Stimulated activated effector memory CD8-positive, alpha-beta T cell treated with anti-CD3 and anti-CD28 coated beads, Interleukin-12 subunit alpha, Interleukin-12 subunit beta, amount 100 ng/mL, for 72 hours (primary cell): ENCODE data around the gene CCDC80.

ENCODE experiments used
- ATAC-seq: fragments of 150-1000 bp; cut with Tn5 transposase; 2 replicates; pipeline ENCODE4 v1.10.0; 2021
- DNase-seq, 2 donors: peaks; one replicate each; pipeline ENCODE4 v3.0.0; 2021 to 2022; ENCODE audit warnings: low spot score in 2 of 2
- H3K27ac Mint-ChIP-seq: one replicate; pipeline ENCODE4 v1.8.0; 2022; ENCODE audit warnings: mild to moderate bottlenecking, mixed read lengths
- H3K36me3 Mint-ChIP-seq: one replicate; pipeline ENCODE4 v1.8.0; 2022; ENCODE audit warnings: mild to moderate bottlenecking, mixed read lengths
- H3K4me1 Mint-ChIP-seq: one replicate; pipeline ENCODE4 v1.8.0; 2022; ENCODE audit warnings: mixed read lengths
- H3K4me3 Mint-ChIP-seq: one replicate; pipeline ENCODE4 v1.8.0; 2022; ENCODE audit warnings: mild to moderate bottlenecking, mixed read lengths
- H3K9me3 Mint-ChIP-seq: one replicate; pipeline ENCODE4 v1.8.0; 2022; ENCODE audit warnings: mixed read lengths

CCDC80 gene, protein sequence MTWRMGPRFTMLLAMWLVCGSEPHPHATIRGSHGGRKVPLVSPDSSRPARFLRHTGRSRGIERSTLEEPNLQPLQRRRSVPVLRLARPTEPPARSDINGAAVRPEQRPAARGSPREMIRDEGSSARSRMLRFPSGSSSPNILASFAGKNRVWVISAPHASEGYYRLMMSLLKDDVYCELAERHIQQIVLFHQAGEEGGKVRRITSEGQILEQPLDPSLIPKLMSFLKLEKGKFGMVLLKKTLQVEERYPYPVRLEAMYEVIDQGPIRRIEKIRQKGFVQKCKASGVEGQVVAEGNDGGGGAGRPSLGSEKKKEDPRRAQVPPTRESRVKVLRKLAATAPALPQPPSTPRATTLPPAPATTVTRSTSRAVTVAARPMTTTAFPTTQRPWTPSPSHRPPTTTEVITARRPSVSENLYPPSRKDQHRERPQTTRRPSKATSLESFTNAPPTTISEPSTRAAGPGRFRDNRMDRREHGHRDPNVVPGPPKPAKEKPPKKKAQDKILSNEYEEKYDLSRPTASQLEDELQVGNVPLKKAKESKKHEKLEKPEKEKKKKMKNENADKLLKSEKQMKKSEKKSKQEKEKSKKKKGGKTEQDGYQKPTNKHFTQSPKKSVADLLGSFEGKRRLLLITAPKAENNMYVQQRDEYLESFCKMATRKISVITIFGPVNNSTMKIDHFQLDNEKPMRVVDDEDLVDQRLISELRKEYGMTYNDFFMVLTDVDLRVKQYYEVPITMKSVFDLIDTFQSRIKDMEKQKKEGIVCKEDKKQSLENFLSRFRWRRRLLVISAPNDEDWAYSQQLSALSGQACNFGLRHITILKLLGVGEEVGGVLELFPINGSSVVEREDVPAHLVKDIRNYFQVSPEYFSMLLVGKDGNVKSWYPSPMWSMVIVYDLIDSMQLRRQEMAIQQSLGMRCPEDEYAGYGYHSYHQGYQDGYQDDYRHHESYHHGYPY

DNA sequence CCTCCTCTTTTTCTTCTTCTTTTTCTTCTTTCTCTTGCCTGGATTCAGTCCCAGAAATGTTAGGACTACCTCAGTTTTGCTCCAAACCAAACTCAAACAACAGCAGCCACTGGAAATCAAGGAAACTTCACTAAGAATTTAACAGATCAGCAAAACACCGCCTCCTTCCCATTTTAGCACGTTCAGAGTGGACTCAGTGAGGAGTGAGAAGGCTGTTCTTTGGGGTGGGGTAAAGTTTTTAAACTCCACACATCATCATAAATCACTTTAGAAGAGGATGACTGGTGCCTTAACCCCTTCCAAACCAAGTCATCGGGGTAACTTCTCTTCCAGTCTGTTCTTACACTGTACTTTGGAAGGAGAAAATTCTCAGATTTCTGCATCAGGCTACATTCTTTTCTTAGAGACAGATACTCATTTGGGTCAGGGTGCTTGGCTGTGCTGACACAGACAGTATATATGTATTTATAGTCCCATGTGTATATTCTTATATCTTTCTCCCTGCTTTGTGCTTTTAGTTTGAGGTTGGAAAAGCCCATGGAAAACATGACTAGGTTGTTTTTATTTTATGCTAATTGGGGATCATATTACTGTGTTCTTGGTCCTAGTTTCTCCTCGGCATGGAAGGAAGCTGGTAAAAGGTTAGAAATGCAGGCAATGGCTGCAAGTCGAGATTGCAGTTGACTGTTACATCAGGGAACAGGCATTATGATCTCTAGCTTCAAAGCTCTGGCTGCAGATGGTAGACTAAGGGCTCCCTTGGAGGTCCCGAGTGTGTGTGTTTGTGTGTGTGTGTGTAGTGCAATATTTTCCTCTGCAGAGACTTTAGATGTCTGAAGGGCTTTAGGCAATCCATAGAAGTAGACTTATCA, at the start of gene CCDC80:
CCDC80 (minus strand) TSS at position 214 of the 872 bp plus-strand sequence. CDS start 1,238 bp downstream, outside the sequence.
- Mint-ChIP-seq H3K4me1 (peaks cover 22% of the 10 kb centered on the region), H3K36me3 (no peaks in the 10 kb centered on the region), H3K4me3 (no peak within 1 kb of the TSS), H3K27ac (no peak within 1 kb of the TSS), H3K9me3 (no peaks in the 10 kb centered on the region)
- ATAC-seq (no peak), DNase-seq (no peak)

DNA sequence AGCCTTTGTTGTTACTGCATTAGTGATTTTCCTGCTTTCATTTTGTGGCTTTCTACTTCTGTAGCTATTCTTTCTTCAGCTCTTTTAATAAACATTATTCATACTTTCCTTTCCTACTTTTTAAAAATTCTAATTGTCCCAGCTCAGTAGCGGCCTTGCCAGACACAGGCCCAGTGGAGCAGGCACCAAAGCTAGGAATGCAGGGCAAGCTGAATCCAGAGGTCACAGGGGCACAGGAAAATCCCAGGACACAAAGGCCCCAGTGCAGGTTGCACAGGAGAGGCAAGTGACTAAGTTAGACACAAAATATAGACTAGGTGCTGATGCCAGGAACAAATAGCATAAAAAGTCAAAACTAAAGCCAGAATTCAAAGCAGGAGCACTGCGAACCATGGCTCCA, 49.0 kb upstream of the CCDC80 start:
- DNase-seq (no peak), ATAC-seq (no peak)
- Mint-ChIP-seq H3K9me3 (no peaks in the 10 kb centered on the region), H3K36me3 (no peaks in the 10 kb centered on the region), H3K4me3 (no peak overlapping the region), H3K4me1 (no peaks in the 10 kb centered on the region), H3K27ac (no peak overlapping the region)

DNA sequence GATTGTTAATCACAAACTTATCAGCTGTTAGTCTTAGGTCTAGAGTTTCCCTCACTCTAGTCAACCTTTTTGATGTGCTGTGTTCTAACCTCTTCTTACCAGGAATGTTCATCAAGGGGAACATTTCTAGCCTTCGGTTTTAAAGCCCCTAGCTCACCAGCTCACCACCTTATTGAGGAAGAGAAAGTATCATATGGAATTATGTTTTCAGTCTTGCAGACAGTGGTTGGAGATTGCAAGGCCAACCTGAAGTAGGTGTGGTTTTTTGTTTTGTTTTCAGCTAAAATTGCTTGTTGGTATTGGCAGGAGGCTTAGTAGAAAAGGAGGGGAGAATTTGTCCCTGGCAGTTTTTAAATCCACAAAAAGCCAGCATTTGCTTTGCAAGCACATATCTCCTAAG, 48.4 kb upstream of the CCDC80 start:
- DNase-seq, result no peak
- Mint-ChIP-seq H3K9me3 (no peaks in the 10 kb centered on the region), H3K36me3 (no peaks in the 10 kb centered on the region), H3K4me3 (no peak overlapping the region), H3K27ac (no peak overlapping the region), H3K4me1 (no peaks in the 10 kb centered on the region)
- no peak for ATAC-seq

DNA sequence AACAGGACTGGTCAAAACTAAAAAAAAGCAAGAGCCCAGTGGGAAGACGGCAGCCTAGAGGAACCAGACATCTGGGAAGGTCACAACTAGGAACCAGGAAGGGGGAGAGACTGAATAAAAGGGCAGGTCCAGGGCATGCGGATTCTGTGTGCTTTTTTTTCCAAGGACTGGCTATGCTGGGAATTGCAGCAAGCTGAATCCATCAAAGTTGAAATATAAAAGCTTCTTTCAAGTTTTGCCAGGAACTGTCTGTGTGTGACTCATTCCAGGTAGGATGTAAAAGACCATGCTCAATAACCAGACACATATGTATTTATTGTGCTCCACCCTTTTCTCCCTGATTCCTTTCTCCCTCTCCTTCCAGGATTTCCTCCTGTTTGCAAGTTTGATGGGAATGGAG, 47.9 kb upstream of the CCDC80 start:
- H3K9me3 Mint-ChIP-seq, result no peaks in the 10 kb centered on the region
- ATAC-seq, result no peak
- no peaks in the 10 kb centered on the region for H3K36me3 Mint-ChIP-seq
- H3K4me3 Mint-ChIP-seq, result no peak overlapping the region
- no peaks in the 10 kb centered on the region for H3K4me1 Mint-ChIP-seq
- no peak for DNase-seq
- H3K27ac Mint-ChIP-seq, result no peak overlapping the region

DNA sequence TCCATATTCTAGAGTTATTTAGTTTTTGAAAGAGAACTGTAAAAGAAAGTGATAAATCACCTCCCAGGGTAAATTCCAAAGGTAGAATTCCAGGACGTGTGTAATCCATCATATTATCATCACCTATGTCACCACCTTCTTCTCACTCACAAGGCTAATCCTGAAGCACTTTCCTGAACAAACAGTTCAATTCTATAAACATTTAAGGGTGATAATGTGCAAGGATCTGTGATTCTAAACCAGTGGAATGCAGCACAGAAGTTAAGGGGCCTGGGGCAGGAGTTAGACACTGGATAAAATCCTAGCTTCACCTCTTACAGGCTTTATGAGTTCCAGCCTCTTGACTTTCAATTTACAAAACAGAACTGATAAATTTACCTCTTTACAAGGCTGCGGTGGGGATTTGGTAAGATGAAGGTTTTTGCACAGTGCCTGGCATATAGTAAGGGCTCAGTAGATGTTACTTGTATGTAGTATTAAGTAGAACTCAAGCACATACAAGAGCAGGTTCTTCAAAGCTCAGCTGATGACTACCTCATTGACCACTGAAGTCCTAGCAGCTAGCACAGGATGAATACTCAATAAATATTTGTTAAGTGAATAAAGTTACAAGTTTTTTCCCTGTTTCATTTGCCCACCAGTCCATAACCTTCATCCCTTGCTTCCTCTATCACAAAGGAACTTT, 47.3 kb upstream of the CCDC80 start:
- Mint-ChIP-seq H3K9me3 (no peaks in the 10 kb centered on the region), H3K27ac (no peak overlapping the region), H3K4me1 (no peaks in the 10 kb centered on the region), H3K36me3 (no peaks in the 10 kb centered on the region), H3K4me3 (no peak overlapping the region)
- DNase-seq (no peak), ATAC-seq (no peak)

DNA sequence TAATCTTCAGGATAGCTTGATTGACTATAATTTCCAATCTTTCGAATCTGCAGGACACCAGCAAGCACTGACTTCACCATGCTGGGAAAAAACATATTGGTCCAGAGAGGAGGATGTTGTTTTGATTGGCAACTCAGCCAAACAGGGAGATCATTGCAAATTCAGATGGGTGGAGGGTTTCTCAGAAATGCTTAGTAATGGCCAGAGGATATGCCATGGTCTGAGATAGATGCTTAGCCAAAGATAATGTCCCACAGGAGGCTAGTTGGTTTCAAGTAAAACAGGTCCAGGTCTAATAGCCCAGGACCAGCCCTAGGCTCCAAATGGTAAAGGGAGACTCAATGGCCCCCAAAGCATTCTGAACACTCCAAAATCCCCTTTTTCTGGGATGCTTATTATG, 46.7 kb upstream of the CCDC80 start:
- no peaks in the 10 kb centered on the region for H3K36me3 Mint-ChIP-seq
- DNase-seq (no peak), ATAC-seq (no peak)
- H3K4me3 Mint-ChIP-seq, result no peak overlapping the region
- H3K27ac Mint-ChIP-seq, result no peak overlapping the region
- H3K9me3 Mint-ChIP-seq, result no peaks in the 10 kb centered on the region
- no peaks in the 10 kb centered on the region for H3K4me1 Mint-ChIP-seq

DNA sequence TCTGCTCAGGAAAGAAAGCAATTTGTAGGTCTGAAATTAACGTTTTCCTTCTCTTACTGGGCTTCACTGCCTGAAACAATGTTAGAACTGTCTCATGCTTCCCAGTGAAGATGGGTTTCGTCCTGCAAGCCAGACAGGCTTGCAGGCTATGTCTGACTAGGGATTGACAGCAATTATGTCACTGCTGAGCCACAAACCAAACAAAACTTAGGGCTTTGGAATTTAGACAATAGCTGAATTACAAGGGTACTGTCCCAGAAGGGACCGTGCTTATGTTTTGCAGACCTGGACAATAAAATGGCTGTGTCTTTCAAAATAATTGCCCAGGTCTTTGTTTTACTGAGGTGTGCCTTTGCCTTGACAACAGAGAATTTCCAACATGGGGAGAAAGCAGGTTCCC, 46.3 kb upstream of the CCDC80 start:
- no peak for DNase-seq
- no peak for ATAC-seq
- H3K9me3 Mint-ChIP-seq, result no peaks in the 10 kb centered on the region
- no peaks in the 10 kb centered on the region for H3K36me3 Mint-ChIP-seq
- H3K4me3 Mint-ChIP-seq, result no peak overlapping the region
- no peak overlapping the region for H3K27ac Mint-ChIP-seq
- no peaks in the 10 kb centered on the region for H3K4me1 Mint-ChIP-seq

DNA sequence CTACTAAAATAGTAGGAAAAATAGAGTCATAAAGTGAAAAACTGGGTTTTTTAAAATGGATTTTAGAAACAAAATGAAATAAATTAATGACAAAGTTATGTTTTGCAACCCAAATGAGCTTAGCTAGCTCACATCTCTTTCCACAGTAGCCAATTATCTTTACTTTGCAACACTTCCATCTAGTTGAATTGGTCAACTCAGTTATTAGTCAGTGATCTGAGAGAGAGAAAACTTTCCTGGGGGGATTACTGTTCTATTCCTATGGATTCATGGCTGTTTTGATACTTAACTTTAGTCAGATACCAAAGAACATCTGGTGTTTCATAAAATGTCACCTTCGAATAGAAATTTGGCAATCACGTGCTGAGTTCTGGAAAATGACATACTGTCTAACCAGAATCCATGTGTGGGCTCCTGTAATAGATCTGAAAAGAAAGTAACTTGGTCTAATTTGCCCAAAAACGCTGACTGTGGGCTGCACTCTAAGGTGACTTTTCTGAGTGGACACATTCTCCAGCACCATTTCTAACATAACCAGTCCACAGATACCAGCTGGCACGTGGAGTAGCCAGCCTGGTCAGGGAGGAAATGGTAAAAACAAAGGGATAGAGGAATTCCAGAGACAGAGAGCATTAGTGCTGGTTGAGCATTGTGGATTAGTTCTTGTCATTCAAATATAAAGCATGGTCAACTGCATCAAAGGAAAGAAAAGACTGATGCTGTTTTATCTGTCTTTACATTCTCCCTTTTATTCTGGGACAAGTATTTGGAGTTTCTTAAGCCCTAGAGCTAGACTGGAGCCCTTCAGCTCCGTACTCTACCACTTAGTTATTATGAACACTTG, 45.2 kb upstream of the CCDC80 start:
- no peak for ATAC-seq
- DNase-seq, result no peak
- no peak overlapping the region for H3K27ac Mint-ChIP-seq

DNA sequence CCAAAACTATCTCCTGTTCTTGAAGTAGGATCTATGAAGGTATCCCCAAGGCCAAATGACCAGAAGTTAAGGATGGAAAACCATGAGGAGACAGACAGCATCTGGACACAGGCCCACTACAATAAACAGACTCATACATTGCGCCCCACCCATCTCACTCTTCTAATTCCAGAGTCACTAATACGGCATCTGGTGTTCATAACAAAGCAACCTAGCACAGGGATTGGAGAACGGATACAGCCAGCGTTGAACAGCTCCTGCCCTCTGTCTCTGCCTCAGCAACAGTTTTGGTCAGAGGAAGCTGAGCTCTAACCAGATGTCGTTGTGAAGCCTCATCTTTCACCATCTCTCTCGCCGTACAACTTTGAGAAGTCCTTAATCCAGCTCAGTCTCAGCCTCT, 44.5 kb upstream of the CCDC80 start:
- DNase-seq (no peak), ATAC-seq (no peak)
- Mint-ChIP-seq H3K36me3 (no peaks in the 10 kb centered on the region), H3K4me1 (no peaks in the 10 kb centered on the region), H3K9me3 (no peaks in the 10 kb centered on the region), H3K27ac (no peak overlapping the region), H3K4me3 (no peak overlapping the region)

More for the DNA sequence above, 45.2 kb upstream of the CCDC80 start:
- no peak overlapping the region for H3K4me3 Mint-ChIP-seq
- no peaks in the 10 kb centered on the region for H3K4me1 Mint-ChIP-seq
- H3K36me3 Mint-ChIP-seq, result no peaks in the 10 kb centered on the region
- H3K9me3 Mint-ChIP-seq, result no peaks in the 10 kb centered on the region

DNA sequence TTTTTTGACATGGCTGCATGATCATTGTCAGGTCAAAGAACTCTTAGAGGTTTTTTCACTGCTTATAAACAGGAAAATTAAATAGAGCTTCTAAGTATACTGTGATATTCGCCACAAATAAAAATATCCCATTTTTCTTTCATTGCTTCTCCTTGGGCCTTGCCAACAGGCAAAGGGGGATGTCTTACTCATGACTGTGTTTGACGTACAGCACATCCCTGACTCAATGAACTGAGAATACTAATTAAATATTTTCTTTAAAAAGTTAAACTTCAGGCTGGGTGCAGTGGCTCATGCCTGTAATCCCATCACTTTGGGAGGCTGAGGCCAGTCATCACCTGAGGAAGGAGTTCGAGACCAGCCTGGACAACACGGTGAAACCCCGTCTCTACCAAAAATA, 41.4 kb upstream of the CCDC80 start:
- no peaks in the 10 kb centered on the region for H3K9me3 Mint-ChIP-seq
- DNase-seq (no peak), ATAC-seq (no peak)
- peak overlapping the region; percentile 2 for H3K27ac Mint-ChIP-seq
- H3K36me3 Mint-ChIP-seq, result no peaks in the 10 kb centered on the region
- H3K4me1 Mint-ChIP-seq, result peaks cover 10% of the 10 kb centered on the region
- H3K4me3 Mint-ChIP-seq, result no peak overlapping the region

DNA sequence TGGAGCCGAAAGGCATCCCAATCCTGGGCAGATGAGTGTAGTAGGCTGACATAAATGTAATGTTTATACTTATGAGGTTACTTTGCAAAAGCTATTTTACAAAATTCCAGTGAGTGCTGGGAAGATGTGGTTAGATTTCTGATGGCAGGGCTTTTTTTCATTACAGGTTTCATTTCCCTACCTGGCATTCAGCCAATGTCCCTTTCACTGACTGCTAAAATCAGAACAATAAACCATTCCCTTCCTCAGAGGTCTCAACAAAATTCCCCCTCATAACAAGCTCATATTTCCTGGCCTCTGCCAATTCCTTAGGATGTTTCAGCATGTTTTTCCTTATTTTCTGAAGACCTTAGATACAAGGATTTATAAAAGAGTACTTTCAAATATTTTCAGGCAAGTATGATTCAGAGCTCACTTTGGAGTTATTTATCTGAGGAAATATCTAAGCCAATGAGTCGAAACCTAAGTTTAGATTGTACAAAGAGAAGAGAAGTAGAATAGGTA, 40.9 kb upstream of the CCDC80 start:
- H3K4me3 Mint-ChIP-seq, result no peak overlapping the region
- no peaks in the 10 kb centered on the region for H3K9me3 Mint-ChIP-seq
- H3K27ac Mint-ChIP-seq, result peak overlapping the region; percentile 2
- no peak for ATAC-seq
- H3K4me1 Mint-ChIP-seq, result peaks cover 15% of the 10 kb centered on the region
- DNase-seq, result no peak
- no peaks in the 10 kb centered on the region for H3K36me3 Mint-ChIP-seq

DNA sequence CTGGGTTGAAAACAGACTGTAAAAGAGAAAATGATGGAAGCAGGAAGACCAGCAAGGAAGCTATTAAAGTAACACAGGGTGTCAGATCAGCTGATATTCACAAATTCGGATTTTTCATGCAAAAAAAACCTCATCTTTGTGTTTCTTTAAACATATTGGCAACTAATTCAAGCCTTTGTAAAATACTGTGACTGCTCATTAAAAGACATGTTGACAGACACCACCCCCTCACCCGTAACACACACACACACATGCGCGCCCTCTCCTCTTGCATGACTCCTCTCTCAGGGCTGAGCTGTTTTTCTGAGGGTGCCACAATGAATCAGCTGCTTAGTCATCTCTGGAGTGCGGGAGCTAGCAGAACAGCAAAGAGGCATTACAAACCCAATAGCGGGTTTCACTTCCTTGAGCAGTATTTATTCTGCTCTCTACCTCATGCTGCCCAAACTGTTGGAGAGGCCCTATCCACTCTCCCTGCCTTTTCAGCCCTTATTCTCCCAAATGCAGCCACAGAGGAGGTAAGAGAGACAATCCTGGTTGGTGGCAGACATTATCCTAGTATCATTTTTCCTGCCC, 35.8 kb upstream of the CCDC80 start:
- H3K27ac Mint-ChIP-seq, result peak overlapping the region; percentile 89
- no peaks in the 10 kb centered on the region for H3K36me3 Mint-ChIP-seq
- DNase-seq, result peak; percentile 59 to 93
- H3K4me3 Mint-ChIP-seq, result peak overlapping the region; percentile 68
- no peaks in the 10 kb centered on the region for H3K9me3 Mint-ChIP-seq
- H3K4me1 Mint-ChIP-seq, result peaks cover 66% of the 10 kb centered on the region
- ATAC-seq, result peak; percentile 99

DNA sequence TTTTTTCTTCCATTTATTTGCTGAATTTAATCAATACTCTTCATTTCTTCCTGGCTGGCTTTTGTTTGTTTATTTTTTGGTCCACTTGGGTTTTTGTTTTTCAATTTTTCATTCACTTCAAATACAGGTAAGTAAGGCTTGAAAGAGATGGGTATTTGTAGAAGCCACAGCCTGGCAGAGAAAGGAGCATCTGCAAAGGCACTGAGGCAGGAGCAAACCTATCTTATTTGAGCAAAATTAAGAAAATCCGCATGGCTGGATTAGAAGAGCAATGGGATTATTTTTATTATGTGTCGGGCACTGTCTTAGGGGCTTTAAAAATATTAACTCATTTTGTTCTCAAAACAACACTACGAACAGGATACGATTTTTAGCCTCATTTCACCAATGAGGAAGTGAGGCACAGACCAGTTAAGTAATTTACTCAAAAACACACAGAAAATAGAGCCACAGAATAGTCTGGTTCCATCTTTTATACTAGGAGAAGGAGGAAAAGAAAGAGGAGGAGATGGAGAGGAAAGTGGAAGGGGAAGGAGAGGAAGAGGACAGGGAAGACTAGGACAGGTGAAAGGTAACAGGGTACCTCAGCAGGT, 35.1 kb upstream of the CCDC80 start:
- Mint-ChIP-seq H3K27ac (peak overlapping the region; percentile 89), H3K36me3 (no peaks in the 10 kb centered on the region), H3K9me3 (no peaks in the 10 kb centered on the region), H3K4me1 (peaks cover 71% of the 10 kb centered on the region), H3K4me3 (peak overlapping the region; percentile 68)
- DNase-seq, result no peak
- ATAC-seq, result no peak
